Tibial artery (tissue), 4 donors: Measurements from ENCODE around the gene CMKLR1.

Source experiments
- DNase-seq, 2 donors: peaks; one replicate each; pipeline ENCODE4 v3.0.0-alpha.2; 2019
- H3K27ac ChIP-seq, 2 donors: fragments of 200-600 bp; sonication (generic) in 1 of 2; 1 replicate in 1 of 2; 2 replicates in 1 of 2; pipeline ENCODE4 v1.5.1; 2018 to 2019; ENCODE audit warnings: mild to moderate bottlenecking in 1 of 2
- H3K27me3 ChIP-seq, 2 donors: fragments of 200-600 bp; sonication (generic) in 1 of 2; one replicate each; pipeline versions ENCODE4 v1.5.1 to v1.6.0; 2016 to 2019
- H3K36me3 ChIP-seq, 3 donors: fragments of 200-600 bp; sonication (generic) in 2 of 3; one replicate each; pipeline ENCODE4 v1.5.1; 2016 to 2019; ENCODE audit warnings: mild to moderate bottlenecking in 2 of 3
- H3K4me1 ChIP-seq, 4 donors: fragments of 200-600 bp; sonication (generic) in 2 of 4; 1 replicate in 3 of 4; 2 replicates in 1 of 4; pipeline ENCODE4 v1.5.1; 2016 to 2019
- H3K4me3 ChIP-seq, 2 donors: fragments of 200-600 bp; sonication (generic) in 1 of 2; 1 replicate in 1 of 2; 2 replicates in 1 of 2; pipeline ENCODE4 v1.5.1; 2018 to 2019; ENCODE audit warnings: mild to moderate bottlenecking in 2 of 2
- H3K9me3 ChIP-seq, 3 donors: fragments of 200-600 bp; sonication (generic) in 1 of 3; one replicate each; pipeline ENCODE4 v1.5.1; 2016 to 2019
- CTCF ChIP-seq, 2 experiments: fragments of 200-600 bp in 1 of 2; fragments of 450-650 bp in 1 of 2; IDR thresholded peaks; one replicate each; pipeline ENCODE4 v1.5.1; 2017 to 2019; ENCODE audit warnings: antibody characterized with exemption in 2 of 2, mild to moderate bottlenecking in 1 of 2, moderate library complexity in 1 of 2
- intact Hi-C: fragments of 100-400 bp; cut with DNase I; formaldehyde crosslinking; loops from one replicate; pipeline ENCODE4 v1.15.0; 2023; ENCODE audit warnings: low total_unique reads

The CMKLR1 gene

DNA sequence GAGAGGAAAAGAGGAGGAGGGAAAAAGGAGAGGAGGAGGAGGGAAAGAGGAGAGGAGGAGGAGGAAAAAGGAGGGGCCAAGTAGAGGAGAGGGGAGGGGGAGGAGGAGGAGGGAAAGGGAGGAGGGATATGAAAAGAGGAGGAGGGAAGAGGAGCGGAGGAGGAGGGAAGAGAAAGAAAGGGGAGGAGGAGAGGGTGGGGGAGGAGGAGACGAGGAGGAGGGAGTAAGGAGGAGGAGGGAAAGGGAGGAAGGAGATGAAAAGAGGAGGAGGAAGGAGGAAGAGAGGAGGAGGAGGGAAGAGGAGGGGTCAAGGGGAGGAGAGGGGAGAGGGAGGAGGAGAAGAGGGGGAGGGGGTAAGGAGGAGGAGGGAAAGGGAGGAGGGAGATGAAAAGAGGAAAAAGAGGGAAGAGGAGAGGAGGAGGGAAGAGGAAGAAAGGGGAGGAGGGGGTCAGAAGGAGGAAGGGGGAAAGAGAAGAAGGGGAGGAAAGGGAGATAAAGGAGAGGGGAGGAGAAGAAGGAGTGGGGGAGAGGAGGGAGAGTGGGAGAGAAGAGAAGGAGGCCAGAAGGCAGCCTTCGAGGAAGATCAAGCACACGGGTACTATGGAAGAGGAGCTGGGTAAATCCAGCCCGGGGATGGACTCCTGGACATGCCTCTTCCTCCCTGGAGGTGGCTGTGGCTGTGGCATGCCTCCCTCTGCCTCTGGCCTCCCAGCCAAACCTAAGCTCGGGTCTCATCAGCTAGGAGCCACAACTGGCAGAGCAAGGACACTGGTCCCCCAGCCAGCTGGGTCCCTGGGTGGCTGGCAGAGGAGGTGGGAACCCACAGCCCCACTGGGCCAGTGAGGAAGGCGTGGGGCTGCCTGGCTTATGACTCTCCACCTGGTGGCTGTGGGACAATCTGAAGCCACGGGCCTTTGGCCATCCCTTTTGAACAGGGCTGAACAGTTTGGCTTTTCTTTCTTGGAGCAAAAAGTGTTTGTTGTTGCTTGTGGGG lies 3.0 kb upstream of the CMKLR1 start:
- Histone ChIP-seq H3K4me1 (peaks cover 0 to 63% (median 40%) of the 10 kb centered on the region in 4 donors), H3K27ac (peak overlapping the region; percentile 87 to 92), H3K4me3 (no peak overlapping the region), H3K36me3 (no peaks in the 10 kb centered on the region), H3K9me3 (no peaks in the 10 kb centered on the region), H3K27me3 (no peaks in the 10 kb centered on the region)
- intact Hi-C loops, result loop anchor here (5.0 kb wide), 1 partner anchor 40 kb away; no protein-coding TSS in a partner anchor
- TF ChIP-seq CTCF (IDR thresholded peaks at IDR 0.05), result no peak
- DNase-seq, result peak in 1 of 2 donors; percentile 65

GRCh38 chr12:108341356-108341755 lies 2.2 kb upstream of the CMKLR1 start:
- no peaks in the 10 kb centered on the region for H3K9me3 ChIP-seq
- H3K4me1 ChIP-seq, result peaks cover 0 to 71% (median 46%) of the 10 kb centered on the region in 4 donors
- no peak overlapping the region for H3K4me3 ChIP-seq
- peak overlapping the region; percentile 87 to 92 for H3K27ac ChIP-seq
- intact Hi-C loops, result loop anchor here (5.0 kb wide), 1 partner anchor 39 kb away; no protein-coding TSS in a partner anchor
- H3K36me3 ChIP-seq, result no peaks in the 10 kb centered on the region
- no peak for TF ChIP-seq CTCF (IDR thresholded peaks at IDR 0.05)
- H3K27me3 ChIP-seq, result no peaks in the 10 kb centered on the region
- DNase-seq, result peak in 1 of 2 donors; percentile 44

DNA sequence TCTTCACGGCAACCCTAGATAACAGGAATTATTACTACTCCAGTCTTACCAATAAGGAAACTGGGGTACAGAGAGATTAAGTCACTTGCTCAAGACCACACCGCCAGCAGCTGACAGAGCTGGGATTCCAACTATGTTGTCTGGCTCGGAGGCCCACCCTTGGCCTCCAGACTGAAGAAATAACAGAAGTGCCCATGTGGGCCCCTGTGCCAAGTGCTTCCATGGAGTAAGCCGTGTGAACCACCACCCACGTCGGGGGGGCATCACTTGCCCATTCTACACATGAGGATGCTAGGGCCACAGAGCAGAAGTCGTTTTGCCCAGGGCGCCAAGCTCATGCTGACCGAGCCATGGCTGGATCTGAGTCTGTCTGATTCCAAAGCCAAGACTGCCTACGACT lies 926 bp upstream of the CMKLR1 start:
- H3K27ac ChIP-seq, result peak overlapping the region; percentile 87 to 92
- H3K4me3 ChIP-seq, result peak overlapping the region; percentile 48 to 56
- no peak for TF ChIP-seq CTCF (IDR thresholded peaks at IDR 0.05)
- intact Hi-C loops, result loop anchor here (5.0 kb wide), 1 partner anchor 38 kb away; no protein-coding TSS in a partner anchor
- peak; percentile 81 to 93 for DNase-seq
- H3K27me3 ChIP-seq, result no peaks in the 10 kb centered on the region
- no peaks in the 10 kb centered on the region for H3K36me3 ChIP-seq
- H3K9me3 ChIP-seq, result no peaks in the 10 kb centered on the region
- H3K4me1 ChIP-seq, result peaks cover 0 to 83% (median 47%) of the 10 kb centered on the region in 4 donors

GRCh38 chr12:108337235-108338223 lies 1.6 kb downstream of the CMKLR1 start:
- Histone ChIP-seq H3K27me3 (no peaks in the 10 kb centered on the region), H3K4me1 (peaks cover 0 to 96% (median 56%) of the 10 kb centered on the region in 4 donors), H3K27ac (peak overlapping the region; percentile 87 to 92), H3K36me3 (no peaks in the 10 kb centered on the region), H3K4me3 (peak overlapping the region; percentile 48 to 56), H3K9me3 (no peaks in the 10 kb centered on the region)
- intact Hi-C loops, result no loop called here
- DNase-seq, result peak; percentile 52 to 73
- TF ChIP-seq CTCF (IDR thresholded peaks at IDR 0.05), result peak; percentile 53 to 65
